ENCODE measurements around the gene GRIP2.
A peak's percentile ranks its signal among the peaks of the same experiment; 100 is the strongest.

GRIP2 gene

DNA sequence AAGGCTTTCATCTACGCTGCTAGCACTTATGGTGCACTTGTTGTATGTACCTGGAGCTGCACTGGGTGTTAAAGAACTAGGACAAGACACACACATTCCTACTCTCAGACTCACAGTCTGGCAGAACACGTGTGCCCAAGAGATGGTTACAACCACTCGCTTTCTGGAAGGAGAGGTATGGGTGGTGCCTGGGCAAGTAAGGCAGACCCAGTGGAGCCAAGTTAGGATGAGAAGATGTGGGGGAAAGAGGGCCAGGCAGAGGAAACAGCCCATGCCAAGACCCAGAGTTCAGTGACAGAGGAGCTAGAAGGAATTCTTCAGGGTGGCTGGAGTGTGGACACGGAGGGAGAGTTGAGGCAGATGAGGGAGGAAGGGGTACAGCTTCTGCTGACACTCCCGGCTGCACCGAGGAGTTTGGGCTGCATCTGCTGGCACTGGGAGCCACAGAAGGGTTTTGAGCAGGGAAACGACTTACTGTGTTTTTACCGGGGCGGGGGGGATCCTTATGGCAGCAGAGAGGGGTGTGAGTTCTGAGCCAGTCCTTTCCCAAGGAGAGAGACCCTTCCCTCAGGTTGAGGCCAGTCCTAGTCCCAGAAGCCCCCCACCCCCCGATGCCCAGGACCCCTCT is 59.0 kb downstream of the GRIP2 start:
- DNase-seq, result no peak

DNA sequence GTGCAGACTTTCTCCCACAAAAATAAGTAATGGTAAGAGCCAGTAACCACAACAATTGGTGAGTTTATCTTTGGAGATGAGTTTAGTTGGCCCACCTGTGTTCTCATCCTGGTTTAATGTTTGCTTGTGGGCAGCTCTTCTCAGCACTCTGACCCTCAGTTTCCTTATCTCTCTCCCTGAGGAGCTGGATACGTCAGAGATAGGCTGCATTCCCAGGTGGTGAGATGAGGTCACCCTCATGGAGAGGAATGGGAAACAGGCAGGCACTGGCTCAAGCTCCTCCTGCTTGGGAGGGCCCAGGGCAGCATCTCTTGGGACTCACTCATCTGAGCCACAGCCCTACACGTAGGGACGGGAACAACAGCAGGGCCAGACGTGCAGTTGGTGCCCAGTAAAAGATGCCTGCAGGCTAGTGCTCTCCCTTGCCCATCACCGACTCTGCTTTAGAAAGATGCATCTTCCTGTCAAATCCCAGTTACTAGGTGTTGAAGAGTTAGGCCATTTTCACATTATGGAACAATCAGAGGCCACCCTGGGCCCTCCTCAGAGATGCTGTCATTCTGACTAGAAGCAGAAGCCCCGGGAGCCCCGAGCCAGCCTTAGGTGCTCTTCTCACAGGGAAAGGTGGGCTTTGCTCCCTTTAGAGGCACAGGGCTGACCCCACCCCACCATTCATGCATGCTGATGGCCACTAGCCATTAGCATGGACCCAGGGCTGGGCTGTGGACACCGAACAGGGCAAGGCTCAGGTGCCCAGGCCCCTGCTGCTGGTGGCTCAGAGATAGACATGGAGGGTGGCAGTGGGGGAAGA is 59.7 kb downstream of the GRIP2 start:
- no peak for DNase-seq

DNA sequence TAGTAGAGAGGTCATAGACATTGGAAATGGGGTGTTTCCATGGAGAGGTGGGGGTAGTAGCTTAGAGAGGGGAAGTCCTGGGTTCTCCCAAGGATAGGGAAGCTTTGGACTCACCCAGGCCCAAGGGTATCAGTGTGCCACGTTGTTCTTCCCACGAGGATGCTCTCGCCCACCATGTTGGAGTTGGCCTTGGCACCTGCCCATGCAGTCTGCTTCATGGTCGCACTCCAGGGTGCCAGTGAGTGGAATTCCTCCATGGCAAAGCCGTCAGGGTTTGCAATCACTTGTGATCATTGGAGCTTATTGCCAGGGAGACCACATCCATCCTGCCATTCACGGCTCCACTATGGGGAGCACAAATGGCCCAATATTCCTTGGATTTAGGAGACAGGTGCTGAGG is 60.6 kb downstream of the GRIP2 start:
- DNase-seq, result no peak

DNA sequence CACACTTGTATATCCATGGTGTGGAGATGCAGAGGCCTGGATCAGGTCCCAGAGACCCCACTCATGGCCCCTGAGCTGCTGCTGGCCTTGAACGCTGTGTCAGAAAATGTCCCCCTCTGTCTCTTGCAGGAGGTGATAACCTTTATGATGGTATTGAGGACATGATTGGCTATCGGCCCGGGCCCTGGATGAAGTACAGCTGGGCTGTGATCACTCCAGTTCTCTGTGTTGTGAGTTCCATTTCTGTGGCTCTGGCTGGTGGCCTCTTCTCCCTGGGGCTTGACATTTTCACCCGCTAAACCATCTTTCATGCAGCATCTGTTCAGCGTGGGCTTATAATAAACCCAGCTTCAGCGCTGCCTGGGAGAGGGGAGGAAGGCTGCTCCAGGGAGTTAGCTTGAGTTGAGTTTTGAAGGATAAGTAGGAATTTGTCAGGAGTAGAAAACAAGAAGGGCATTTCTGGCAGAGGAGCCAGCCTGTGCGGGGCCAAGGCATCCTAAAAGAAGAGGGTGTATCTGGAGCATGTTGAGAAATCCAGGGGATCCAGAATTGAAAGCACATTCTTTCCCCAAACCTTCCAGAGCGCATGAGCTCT is 61.1 kb downstream of the GRIP2 start:
- no peak for DNase-seq

DNA sequence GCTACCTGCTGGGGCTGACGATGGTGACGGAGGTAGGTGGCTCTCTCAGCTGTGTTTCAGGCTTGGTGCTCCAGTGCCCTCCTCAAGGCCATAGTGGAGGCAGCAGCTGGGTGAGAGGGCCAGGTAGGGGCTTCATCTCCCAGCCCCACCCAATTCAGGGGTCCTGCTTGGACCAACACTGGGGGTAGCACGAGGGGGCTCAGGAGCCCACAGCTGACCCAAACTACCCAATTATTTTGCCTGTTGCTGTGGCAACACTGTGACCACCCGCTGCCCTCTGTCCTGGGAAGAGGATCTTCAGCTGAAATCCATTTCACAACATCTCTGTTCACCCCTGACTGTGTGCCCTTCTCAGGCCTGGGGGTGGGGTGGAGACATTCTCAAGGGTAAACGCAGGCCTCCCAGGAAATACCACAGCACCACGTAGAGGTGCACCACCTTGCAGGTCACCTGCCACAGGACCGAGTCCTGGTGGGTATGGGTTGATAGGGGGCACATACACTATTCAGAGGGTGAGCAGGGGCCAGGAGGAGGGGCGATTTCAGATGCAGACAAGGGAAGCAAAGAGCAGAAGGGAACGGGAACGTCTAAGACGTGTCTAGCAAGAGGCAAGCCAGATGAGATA is 62.7 kb downstream of the GRIP2 start:
- no peak for DNase-seq

DNA sequence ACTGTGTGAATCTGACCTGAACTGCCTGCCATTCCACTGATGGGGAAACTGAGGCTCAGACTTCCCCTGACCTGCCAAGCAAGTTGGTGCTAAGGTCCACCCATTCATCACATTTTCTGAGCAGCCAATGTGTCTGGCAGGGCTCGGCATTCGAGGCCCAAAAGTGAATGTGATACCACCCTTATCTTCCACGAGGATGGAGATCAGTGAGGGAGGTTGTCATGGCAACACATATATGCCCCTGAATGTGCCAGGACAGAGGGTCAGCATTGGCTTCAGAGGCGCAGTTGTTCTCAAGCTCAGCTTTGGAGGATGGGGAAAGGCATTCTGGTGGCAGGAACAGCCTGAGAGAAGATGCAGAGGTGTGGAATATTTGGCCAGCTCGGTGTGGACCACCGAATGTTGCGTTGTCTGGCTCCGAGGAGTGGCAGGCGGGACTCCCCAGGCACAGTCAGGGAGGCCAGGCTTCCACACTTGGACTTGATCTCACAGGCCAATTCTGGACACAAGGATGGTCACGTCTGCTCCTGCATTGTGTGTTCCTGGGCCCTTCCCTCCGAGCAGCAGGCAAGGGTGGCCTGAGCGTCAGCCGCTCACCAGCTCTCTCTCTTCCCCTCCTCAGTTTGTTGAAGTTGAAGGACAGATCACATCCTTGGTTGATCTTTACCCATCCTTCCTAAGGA is 63.4 kb downstream of the GRIP2 start:
- DNase-seq, result no peak

DNA sequence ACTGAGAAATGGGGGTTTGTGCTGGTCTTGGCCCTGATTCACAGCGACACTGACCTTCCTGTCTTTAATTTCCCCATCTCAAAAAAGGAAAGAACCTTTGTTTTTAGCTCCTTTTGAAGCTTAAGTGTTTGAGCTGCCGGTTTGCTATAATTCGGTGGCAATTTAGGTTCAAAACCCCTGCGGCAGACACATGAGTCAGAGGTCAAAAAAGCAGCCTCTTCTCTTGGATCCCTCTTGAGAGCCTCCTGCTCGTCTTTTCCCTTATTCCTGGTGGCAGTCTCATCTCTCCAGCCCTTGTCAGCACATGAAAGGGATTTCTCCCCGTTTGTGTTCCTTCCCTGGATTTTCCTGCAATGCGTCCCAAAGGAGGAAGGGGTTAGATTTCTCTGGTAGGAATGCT is 64.5 kb downstream of the GRIP2 start:
- DNase-seq, result no peak

DNA sequence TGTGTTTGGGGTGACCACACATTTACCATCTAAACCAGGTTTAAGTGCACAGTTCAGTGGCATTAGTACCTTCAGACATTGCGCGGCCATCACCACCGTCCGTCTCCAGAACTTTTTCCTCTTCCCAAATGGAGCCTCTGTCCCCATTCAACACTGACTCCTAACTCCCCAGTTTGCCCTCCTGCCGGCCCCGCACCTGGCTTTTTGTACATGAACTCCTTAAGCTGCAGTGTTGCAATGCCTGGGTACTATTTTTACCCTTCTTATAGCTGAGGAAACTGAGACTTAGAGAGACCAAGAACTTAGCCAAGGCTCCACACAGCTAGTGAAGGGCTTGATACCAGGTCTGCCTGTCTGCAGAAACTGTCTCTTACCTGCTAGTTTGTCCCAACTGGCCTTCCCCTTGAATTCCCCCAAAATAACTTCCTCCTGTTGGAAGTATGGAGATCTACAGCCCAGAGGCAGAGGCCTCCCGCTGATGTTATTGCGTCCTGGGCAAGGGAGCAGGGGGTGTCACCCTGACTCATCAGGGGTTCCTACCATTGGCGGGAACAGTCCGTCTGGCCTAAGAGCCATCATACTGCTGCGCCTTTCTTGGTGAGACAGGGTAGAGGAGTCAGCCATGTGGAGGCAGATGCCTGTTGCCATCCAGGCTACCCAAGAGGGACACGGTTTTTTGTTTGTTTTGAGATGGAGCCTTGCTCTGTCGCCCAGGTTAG is 65.6 kb downstream of the GRIP2 start:
- no peak for DNase-seq

DNA sequence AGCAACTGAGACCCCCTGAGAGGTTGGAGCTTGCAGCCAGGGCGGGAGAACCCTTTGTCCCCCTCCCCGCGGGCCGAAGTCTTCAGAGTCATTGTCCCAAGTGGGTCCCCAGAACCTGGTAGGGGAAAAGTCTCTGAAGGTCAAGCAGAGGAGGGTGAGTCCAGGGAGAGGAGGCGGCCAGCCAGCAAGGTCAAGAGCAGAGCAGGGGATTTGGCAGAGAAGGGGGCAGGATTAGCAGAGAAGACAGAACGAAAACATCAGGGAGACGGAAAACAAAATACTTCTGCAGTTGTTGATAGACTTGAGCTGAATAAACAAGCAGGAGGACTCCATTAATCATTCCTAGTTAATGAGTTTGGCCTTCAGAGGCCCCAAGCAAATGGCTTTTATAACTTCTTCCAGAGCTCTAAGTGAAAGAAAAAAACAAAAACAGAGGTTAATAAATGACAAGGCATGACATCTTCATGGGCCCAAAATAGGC is 66.7 kb downstream of the GRIP2 start:
- DNase-seq, result no peak

DNA sequence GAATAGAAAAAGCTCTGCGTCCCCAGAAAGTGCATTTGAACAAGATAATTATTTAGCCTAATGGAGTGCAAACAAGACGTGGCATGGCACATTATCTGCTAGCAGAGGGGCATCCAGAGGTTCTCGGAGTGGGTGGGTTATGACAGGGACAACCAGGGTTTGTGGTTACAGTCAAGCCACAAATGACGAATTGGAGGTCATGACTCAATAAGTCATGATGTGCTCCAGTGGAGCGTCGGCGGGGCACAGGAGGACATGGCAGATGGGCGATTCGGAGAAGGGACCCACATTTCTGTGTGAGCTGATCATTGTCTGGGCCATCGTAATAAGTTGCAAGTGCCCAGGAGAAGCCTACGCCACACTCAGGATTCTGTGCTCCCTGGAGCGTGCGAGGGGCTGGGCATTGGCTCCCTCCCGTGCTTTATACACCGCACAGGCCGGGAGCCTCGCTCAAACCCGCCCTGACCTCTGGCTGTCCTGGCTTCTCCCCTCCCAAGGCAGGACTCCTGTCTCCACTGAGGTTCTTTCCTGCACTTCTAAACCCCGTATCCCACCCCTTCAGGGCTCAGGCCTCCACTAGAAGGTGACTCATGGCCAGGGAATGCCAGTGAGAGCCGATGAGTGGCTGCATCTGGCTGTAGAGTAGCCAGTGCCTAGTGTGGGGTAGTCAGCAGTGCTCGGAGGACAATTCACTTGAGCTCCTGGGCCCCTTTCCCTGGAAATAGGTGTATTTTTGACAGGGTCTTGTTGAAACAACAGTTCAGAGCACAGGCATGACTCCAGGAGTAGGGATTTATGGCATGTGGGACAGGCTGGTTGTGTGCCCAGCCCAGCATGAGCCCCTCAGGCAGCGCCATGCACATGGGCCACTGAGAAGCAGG is 67.4 kb downstream of the GRIP2 start:
- DNase-seq, result no peak

DNA sequence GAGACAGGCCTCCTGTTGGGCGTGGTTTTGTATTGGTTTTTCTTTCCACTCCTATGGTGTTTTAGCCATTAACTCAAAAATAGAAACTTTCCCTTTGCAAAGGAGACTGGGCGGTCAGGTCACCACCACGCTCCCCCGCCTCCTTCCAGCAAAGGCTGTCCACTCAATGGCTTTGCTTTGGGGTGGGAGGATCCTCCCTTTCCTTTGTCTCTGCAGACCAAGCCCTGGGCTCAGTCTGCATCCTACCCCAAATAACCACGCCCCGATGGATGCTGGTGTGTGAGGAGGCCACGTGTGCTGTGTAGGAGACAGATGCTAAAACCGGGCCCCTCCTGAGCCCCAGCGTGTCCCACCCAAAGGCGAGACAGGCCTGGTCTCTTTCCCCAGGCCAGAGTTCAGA is 68.5 kb downstream of the GRIP2 start:
- no peak for DNase-seq

DNA sequence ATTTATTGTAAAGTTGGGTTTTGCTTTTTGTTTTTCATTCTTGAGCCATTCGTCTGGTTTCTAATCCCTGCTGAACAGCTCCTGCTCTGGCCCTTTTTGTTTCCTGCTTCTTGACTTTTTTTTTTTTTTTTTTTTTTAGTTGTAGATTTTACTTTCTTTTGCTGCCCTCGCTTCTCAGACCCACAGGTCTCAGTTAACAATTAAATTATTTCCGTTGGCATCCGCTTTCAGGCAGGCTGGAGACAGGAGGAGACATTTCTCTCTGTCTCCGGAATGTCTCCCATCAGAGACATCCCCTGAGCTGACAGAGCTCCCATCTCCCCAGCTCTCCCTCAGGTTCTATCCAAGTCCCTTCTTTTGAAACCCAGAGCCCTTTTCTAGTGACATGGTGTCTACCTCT is 69.1 kb downstream of the GRIP2 start:
- no peak for DNase-seq

DNA sequence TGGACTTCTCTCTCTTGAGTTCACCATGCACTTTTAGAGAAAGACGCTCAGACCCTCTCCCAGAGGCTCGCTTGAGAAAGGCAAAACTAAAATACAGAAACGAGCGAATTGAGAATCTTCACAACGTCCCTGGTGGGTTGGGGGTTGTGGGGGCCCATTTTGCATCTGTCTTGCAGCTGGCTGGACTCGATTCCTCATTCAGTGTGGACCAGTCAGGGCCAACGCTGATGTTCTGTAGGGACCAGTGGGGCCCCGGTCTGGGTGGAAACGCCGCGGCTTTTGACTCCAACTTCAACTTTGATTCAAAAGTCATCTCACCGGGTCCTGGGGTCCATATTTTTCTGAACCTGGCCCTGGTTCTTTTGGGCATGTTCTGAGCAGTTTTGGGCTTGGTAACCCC is 69.7 kb downstream of the GRIP2 start:
- DNase-seq, result no peak

DNA sequence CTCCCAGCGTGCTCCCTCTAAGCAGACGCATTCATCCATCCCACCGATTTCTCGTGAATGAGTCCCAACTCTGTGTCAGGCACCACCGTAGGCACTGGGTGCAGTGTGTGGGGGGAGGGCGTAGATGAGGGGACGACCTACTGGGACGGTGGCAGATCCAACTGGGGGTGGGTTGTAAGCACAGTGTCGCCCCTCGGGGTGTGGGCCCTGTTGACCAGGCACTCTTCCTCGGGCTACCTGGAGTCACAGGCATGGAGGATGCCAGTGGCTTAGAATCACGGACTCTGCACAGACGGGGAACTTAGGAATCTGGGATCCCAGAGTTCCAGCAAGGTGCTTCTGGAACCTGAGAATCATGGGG is 71.5 kb downstream of the GRIP2 start:
- DNase-seq, result no peak

DNA sequence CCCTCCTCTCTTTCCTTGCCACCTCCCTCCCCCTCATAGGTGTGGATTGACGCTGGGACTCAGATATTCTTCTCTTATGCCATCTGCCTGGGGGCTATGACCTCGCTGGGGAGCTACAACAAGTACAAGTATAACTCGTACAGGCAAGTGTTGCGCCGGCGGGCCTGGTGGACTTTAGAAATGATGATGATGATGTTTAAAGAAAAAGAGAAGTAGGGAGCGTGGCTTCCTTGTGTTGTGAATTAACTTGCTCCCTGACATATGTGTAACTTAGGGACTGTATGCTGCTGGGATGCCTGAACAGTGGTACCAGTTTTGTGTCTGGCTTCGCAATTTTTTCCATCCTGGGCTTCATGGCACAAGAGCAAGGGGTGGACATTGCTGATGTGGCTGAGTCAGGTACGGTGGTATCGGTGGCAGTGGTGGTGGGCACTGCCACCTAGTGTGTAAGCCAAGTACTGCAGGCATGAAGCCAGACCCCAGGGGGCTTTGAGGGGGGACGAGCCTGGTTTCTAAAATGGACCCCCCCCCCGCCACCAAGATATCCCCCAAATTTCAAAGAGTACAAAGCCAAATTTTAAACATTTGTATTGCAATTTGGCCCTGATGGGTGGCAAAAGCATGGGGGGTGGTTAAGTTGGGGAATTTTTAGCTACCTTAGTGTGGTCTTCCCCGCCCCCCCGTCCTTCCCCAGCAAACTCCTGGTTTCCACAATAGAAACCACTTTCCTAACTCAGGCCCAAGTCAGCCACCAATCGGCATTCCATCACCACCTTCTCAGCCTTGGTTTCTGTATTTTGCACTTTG is 72.1 kb downstream of the GRIP2 start:
- peak; percentile 35 to 38 for DNase-seq

DNA sequence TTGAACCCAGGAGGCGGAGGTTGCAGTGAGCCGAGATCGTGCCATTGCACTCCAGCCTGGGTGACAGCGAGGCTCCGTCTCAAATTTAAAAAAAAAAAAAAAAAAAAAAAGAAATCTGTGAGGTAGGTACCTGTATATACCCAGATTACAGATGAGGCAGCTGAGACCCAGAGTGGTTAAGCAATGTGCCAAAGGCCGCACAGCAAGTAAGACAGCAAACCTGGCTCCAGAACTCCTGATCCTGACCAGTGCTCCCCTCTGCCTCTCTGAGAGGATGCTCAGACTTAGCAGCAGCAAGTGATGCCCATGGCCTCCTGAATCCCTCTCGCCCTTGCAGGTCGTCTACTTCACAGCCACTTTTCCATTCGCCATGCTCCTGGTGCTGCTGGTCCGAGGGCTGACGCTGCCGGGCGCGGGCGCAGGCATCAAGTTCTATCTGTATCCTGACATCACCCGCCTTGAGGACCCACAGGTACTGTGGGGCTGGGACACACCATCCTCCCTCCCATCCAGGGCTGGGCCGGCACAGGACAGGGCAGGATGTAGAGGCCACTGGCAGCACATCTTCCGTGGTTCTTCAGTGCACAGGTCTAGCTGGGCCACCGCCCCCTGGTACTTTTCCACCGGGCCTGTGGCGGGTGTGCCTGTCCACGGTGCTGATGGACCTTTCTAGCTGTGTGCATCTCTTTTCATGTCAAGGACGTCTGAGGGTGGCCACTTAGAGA is 73.8 kb downstream of the GRIP2 start:
- no peak for DNase-seq

DNA sequence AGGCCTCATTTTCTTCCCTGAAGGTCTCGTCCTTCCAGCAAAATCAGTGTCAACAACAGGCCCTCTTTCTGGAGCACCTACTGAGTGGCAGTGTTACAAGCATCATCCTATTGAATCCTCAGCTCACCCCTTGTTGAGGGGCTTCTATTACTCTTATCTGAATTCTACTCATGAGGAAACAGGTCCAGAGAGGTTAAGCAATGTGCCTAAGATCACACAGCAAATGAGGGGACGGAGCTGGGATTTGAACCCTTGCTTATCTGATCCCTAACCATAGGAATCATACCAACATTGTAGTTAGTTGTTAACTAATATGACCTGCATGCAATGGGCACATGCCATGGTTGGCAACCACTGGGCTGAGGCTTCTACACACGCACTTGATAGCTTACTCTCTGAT is 74.7 kb downstream of the GRIP2 start:
- no peak for DNase-seq

DNA sequence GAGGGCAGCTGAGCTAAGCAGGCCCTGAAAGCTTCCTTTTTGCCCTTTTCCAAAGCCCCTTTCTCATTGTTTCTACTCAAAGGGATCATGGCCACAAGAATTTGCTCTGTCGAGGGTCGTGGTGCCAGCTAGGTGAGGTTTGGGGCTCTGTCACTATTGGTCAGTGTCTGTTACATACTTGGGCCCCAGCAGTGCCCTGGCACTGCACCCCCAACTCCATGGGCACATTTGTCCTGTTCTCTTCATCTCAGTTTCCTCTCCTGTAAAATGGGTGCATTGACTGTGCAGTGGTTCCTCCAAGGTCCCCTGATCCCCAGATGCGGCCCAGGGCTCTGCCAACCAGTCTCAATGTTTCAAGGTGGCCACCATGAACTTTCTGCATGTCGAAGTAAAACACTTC is 75.6 kb downstream of the GRIP2 start:
- no peak for DNase-seq

DNA sequence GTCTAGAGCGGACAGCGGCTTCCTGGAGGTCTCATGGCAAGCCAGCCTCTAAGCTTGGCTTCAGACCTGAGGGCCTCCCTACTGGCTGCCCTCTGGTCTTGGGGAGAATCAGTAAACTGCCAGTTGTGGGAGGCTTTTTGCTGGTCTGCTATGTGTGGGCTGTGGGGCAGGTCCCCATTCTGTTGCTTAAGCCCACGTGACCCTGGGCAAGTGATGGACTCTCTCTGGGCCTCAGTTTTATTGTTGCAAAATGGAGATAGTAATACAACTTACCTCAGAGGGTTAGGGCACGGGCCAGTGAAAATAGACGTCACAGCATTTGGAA is 76.0 kb downstream of the GRIP2 start:
- no peak for DNase-seq

Data from stimulated activated CD4-positive, alpha-beta T cell treated with anti-CD3 and anti-CD28 coated beads, Interleukin-2, amount 100 ng/mL, for 48 hours (primary cell).